Suprapubic skin (tissue), 3 donors: ENCODE measurements around the gene HRH2.

ENCODE experiments used
- POLR2A ChIP-seq, 2 donors: fragments of 450-650 bp; IDR thresholded peaks; one replicate each; pipeline ENCODE4 v1.6.1; 2017; ENCODE audit warnings: antibody characterized with exemption in 2 of 2, mild to moderate bottlenecking in 2 of 2, moderate library complexity in 2 of 2
- TF ChIP-seq, protein P1 (sequence below), 2 donors: fragments of 200-600 bp in 1 of 2; fragments of 450-650 bp in 1 of 2; sonication (generic) in 1 of 2; IDR thresholded peaks; one replicate each; pipeline ENCODE4 v1.5.1; 2016 to 2019; ENCODE audit warnings: antibody characterized with exemption in 2 of 2, mild to moderate bottlenecking in 1 of 2, moderate library complexity in 1 of 2

DNA sequence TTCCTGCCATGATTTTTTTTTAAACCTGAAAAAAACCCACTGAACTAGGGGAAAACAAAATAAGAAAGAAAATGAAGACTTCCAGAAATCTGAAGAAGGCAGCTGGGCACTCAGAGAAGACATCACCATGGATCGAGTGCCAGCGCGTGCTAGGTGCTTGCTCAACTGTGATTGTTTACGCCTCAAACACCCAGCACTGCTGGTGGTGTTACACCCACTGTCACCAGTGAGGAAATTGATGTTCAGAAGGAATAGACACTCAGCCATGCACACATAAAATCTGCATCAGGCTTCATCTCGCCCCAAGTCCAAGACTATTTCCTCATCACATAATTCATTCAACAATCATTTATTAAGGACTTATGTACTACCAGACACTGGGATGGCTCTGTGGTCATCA is 82.1 kb downstream of the HRH2 start:
- TF ChIP-seq, protein P1, sequence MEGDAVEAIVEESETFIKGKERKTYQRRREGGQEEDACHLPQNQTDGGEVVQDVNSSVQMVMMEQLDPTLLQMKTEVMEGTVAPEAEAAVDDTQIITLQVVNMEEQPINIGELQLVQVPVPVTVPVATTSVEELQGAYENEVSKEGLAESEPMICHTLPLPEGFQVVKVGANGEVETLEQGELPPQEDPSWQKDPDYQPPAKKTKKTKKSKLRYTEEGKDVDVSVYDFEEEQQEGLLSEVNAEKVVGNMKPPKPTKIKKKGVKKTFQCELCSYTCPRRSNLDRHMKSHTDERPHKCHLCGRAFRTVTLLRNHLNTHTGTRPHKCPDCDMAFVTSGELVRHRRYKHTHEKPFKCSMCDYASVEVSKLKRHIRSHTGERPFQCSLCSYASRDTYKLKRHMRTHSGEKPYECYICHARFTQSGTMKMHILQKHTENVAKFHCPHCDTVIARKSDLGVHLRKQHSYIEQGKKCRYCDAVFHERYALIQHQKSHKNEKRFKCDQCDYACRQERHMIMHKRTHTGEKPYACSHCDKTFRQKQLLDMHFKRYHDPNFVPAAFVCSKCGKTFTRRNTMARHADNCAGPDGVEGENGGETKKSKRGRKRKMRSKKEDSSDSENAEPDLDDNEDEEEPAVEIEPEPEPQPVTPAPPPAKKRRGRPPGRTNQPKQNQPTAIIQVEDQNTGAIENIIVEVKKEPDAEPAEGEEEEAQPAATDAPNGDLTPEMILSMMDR (IDR thresholded peaks at IDR 0.05) = no peak
- no peak for TF ChIP-seq POLR2A (IDR thresholded peaks at IDR 0.05)
